HL-60 (cell line): ENCODE results near the gene EFCAB6.

Experiments
- DNase-seq, 2 experiments: peaks; one replicate each; pipeline ENCODE4 v3.0.0-alpha.2; 2010 to 2020; ENCODE audit warnings: low read depth in 1 of 2, low spot score in 1 of 2
- H3K27ac ChIP-seq: fragments of 250-450 bp; sonication (Bioruptor Pico); replicated peaks from 2 replicates; pipeline ENCODE4 v1.5.1; 2020; ENCODE audit warnings: mild to moderate bottlenecking, moderate library complexity
- H3K27me3 ChIP-seq: fragments of 250-450 bp; sonication (Bioruptor Pico); 2 replicates; pipeline ENCODE4 v1.5.1; 2021; ENCODE audit warnings: mild to moderate bottlenecking, moderate library complexity; ENCODE audit not compliant: insufficient read depth, poor library complexity, severe bottlenecking
- H3K4me3 ChIP-seq: replicated peaks from 2 replicates; pipeline ENCODE4 v1.5.1; 2011; ENCODE audit warnings: mild to moderate bottlenecking, control low read depth, low read length; ENCODE audit not compliant: insufficient read depth
- GABPA ChIP-seq: IDR thresholded peaks from 2 replicates; pipeline ENCODE4 v1.6.1; 2012; ENCODE audit warnings: low read depth
- POLR2AphosphoS5 ChIP-seq: IDR thresholded peaks from 2 replicates; pipeline ENCODE4 v1.6.1; 2012; ENCODE audit warnings: low read depth
- SPI1 ChIP-seq: IDR thresholded peaks from 2 replicates; pipeline ENCODE4 v1.6.1; 2012; ENCODE audit warnings: low read depth, mild to moderate bottlenecking, borderline replicate concordance
- TF ChIP-seq, protein P1 (sequence below): IDR thresholded peaks from 2 replicates; pipeline ENCODE4 v1.6.1; 2012; ENCODE audit warnings: low read depth; ENCODE audit not compliant: insufficient replicate concordance
- TF ChIP-seq, protein P2 (sequence below): IDR thresholded peaks from one replicate; pipeline ENCODE4 v1.5.1; 2011; ENCODE audit warnings: low read length, control low read depth, inconsistent platforms; ENCODE audit not compliant: insufficient read depth

EFCAB6 gene

DNA sequence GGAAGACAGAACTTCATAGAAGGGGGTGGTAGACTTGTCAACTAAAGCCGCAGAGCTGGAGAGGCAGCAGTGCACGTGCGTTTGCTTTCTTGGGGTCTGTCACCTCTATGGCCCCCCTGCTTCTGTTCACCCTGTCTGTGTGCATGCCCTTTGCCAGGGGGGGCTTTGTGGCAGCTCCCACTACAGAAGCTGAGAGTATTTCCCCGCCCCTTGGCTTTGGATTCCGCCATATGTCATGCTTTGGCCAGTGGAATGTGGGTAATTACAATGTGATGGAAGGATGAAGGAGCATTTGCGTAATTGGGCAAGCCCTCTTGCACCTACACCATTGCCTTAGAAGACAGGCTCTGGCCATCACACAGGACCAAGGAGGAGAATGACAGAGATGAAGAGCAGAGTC lies 247.2 kb downstream of the EFCAB6 start:
- no peak overlapping the region for H3K27ac ChIP-seq

DNA sequence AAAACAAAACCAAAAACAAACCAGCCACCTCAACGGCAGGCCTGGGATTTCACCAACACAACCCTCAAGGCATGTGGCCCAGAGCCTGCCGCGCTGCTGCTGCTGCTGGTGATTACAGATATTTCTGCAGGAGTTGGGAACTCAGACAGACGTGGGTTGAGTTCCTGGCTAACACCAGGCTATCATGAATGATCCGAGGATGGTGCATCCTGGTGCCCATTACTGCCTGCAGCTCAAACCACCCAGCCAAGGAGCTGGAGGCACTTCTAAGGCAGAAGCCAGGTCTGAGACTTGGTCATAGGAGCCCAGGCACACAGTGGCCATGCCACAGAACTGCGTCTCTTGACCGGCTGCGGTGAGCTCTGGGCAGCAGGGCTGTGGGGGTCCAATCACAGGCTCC lies 248.5 kb downstream of the EFCAB6 start:
- H3K27me3 ChIP-seq = no peaks in the 10 kb centered on the region
- TF ChIP-seq POLR2AphosphoS5 (no peak), SPI1 (no peak)
- no peak overlapping the region for H3K4me3 ChIP-seq
- no peak for DNase-seq
- H3K27ac ChIP-seq = no peak overlapping the region

More for the DNA sequence above, 247.2 kb downstream of the EFCAB6 start:
- H3K4me3 ChIP-seq = no peak overlapping the region
- TF ChIP-seq POLR2AphosphoS5 (no peak), GABPA (no peak), SPI1 (no peak)
- TF ChIP-seq, protein P1, sequence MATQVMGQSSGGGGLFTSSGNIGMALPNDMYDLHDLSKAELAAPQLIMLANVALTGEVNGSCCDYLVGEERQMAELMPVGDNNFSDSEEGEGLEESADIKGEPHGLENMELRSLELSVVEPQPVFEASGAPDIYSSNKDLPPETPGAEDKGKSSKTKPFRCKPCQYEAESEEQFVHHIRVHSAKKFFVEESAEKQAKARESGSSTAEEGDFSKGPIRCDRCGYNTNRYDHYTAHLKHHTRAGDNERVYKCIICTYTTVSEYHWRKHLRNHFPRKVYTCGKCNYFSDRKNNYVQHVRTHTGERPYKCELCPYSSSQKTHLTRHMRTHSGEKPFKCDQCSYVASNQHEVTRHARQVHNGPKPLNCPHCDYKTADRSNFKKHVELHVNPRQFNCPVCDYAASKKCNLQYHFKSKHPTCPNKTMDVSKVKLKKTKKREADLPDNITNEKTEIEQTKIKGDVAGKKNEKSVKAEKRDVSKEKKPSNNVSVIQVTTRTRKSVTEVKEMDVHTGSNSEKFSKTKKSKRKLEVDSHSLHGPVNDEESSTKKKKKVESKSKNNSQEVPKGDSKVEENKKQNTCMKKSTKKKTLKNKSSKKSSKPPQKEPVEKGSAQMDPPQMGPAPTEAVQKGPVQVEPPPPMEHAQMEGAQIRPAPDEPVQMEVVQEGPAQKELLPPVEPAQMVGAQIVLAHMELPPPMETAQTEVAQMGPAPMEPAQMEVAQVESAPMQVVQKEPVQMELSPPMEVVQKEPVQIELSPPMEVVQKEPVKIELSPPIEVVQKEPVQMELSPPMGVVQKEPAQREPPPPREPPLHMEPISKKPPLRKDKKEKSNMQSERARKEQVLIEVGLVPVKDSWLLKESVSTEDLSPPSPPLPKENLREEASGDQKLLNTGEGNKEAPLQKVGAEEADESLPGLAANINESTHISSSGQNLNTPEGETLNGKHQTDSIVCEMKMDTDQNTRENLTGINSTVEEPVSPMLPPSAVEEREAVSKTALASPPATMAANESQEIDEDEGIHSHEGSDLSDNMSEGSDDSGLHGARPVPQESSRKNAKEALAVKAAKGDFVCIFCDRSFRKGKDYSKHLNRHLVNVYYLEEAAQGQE = no peak
- TF ChIP-seq, protein P2, sequence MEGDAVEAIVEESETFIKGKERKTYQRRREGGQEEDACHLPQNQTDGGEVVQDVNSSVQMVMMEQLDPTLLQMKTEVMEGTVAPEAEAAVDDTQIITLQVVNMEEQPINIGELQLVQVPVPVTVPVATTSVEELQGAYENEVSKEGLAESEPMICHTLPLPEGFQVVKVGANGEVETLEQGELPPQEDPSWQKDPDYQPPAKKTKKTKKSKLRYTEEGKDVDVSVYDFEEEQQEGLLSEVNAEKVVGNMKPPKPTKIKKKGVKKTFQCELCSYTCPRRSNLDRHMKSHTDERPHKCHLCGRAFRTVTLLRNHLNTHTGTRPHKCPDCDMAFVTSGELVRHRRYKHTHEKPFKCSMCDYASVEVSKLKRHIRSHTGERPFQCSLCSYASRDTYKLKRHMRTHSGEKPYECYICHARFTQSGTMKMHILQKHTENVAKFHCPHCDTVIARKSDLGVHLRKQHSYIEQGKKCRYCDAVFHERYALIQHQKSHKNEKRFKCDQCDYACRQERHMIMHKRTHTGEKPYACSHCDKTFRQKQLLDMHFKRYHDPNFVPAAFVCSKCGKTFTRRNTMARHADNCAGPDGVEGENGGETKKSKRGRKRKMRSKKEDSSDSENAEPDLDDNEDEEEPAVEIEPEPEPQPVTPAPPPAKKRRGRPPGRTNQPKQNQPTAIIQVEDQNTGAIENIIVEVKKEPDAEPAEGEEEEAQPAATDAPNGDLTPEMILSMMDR = no peak
- no peak for DNase-seq
- H3K27me3 ChIP-seq = no peaks in the 10 kb centered on the region

DNA sequence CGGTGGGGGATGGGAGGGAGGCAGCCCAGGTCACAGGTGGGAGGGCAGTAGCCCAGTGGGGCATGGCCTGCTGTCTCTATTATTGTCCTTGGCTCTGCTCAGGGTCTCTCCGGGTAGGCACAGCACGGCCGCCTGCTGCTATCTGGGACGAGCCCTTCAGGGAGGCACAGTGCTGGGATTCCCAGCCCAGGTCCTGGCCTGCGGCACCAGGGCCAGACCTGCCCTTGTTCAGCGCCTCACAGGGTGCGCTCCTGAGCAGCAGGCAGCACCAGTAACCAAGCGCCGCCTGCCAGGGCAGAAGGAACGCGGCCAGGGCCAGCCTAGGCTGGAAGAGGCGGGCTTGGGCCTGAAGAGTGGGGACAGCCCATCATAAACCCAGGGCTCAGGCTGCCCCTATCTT lies 249.3 kb downstream of the EFCAB6 start:
- DNase-seq = no peak
- Histone ChIP-seq H3K27ac (no peak overlapping the region), H3K4me3 (no peak overlapping the region), H3K27me3 (no peaks in the 10 kb centered on the region)
- TF ChIP-seq, protein P2 = no peak
- TF ChIP-seq, protein P1 = no peak
- TF ChIP-seq SPI1 (no peak), POLR2AphosphoS5 (no peak), GABPA (no peak)

DNA sequence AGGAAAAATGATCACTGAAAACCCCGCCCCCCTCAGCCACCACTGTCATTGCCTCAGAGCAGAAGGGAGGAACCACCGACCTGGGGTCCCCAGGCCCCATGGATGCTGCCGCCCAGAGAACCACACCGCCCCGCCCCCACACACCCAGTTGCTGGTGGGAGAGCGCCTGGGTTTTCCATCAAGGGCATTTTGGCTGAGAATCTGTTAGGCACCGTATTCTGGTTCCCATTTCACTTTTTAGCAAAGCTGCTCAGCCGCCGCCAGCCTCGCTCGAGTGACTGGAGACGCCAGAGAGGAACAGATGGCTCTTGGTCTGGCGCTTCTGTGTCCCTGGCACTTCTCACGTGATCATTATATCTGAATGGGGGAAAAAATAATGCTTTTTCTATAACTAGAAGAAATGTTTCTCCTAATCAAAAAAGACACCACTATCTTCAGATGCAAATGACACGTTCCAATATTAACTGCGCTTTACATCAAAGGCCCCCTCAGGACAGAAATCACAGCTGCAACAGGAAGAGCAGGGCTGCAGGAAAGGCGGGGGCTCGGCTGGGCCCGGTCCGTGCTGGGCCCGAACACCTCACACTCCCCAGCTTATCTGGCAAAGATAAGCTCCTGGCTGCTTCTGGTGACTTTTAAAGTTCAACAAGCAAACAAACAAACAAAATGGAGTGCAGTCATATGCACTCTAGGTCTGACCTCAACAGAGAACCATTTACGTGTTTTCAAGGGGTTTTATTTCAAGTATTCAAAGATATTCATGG lies 250.5 kb downstream of the EFCAB6 start:
- TF ChIP-seq, protein P1 = no peak
- H3K27me3 ChIP-seq = no peaks in the 10 kb centered on the region
- no peak overlapping the region for H3K4me3 ChIP-seq
- DNase-seq = no peak
- H3K27ac ChIP-seq = no peak overlapping the region
